H1 (cell line): ENCODE measurements around the gene ZBTB38.

ENCODE experiments used
- ATF3 ChIP-seq: IDR thresholded peaks from 2 replicates; pipeline ENCODE4 v1.6.1; 2011; ENCODE audit warnings: low read depth, mild to moderate bottlenecking, low read length; ENCODE audit not compliant: insufficient read depth
- EGR1 ChIP-seq: IDR thresholded peaks from 2 replicates; pipeline ENCODE4 v1.6.1; 2011; ENCODE audit warnings: low read depth, low read length, borderline replicate concordance
- EP300 ChIP-seq, 2 experiments: IDR thresholded peaks; 1 replicate in 1 of 2; 2 replicates in 1 of 2; pipeline ENCODE4 v1.6.1; 2011 to 2012; ENCODE audit warnings: low read depth in 2 of 2, low read length in 2 of 2, mild to moderate bottlenecking in 2 of 2, borderline replicate concordance in 1 of 2, inconsistent platforms in 1 of 2, moderate library complexity in 1 of 2
- KDM1A ChIP-seq: fragments of 200-600, 300-600 bp; sonication (generic); IDR thresholded peaks from 2 replicates; pipeline ENCODE4 v1.7.1; 2016; ENCODE audit warnings: mild to moderate bottlenecking, low read length, borderline replicate concordance
- PHF8 ChIP-seq: fragments of 200-600 bp; sonication (generic); conservative IDR thresholded peaks from 2 replicates; pipeline ENCODE4 v1.7.1; 2012; ENCODE audit warnings: low read depth, mild to moderate bottlenecking, inconsistent platforms, low read length, moderate library complexity
- POLR2AphosphoS5 ChIP-seq: IDR thresholded peaks from 2 replicates; pipeline ENCODE4 v1.6.1; 2011; ENCODE audit warnings: low read depth, low read length
- TF ChIP-seq, protein P1 (sequence below), 3 experiments: IDR thresholded peaks; 1 replicate in 2 of 3; 2 replicates in 1 of 3; pipeline versions ENCODE4 v1.5.1 to v1.6.1; 2011; ENCODE audit warnings: low read length in 3 of 3, mild to moderate bottlenecking in 3 of 3, inconsistent platforms in 2 of 3, low read depth in 1 of 3, moderate library complexity in 1 of 3; ENCODE audit not compliant: insufficient read depth in 1 of 3; ENCODE audit errors: control extremely low read depth in 1 of 3

DNA sequence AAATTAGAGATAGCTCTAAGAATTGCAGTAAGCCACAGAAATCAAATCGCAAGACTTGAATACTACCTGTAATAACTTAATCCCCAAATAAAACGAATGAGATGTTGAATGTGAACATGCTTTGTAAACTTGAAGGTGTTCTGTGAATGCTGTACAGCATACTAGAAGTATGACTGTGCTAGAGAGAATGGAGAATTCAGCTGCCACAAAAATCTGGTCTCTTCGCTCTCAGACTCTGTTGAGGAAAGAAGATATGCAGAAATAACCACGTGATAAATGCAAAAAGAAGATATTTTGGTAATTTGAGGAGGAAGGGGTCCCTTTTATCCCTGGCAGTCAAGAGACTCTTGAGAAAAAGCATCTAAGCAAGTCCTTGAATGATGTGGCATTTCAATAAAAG is 37.3 kb downstream of the ZBTB38 start:
- TF ChIP-seq PHF8 = no peak
- TF ChIP-seq, protein P1, sequence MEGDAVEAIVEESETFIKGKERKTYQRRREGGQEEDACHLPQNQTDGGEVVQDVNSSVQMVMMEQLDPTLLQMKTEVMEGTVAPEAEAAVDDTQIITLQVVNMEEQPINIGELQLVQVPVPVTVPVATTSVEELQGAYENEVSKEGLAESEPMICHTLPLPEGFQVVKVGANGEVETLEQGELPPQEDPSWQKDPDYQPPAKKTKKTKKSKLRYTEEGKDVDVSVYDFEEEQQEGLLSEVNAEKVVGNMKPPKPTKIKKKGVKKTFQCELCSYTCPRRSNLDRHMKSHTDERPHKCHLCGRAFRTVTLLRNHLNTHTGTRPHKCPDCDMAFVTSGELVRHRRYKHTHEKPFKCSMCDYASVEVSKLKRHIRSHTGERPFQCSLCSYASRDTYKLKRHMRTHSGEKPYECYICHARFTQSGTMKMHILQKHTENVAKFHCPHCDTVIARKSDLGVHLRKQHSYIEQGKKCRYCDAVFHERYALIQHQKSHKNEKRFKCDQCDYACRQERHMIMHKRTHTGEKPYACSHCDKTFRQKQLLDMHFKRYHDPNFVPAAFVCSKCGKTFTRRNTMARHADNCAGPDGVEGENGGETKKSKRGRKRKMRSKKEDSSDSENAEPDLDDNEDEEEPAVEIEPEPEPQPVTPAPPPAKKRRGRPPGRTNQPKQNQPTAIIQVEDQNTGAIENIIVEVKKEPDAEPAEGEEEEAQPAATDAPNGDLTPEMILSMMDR (IDR thresholded peaks at IDR 0.05; ENCODE audit: control extremely low read depth in 1 of 3, insufficient read depth in 1 of 3, low read depth in 1 of 3, low read length in 3 of 3) = no peak
- no peak for TF ChIP-seq ATF3
- no peak for TF ChIP-seq POLR2AphosphoS5
- no peak for TF ChIP-seq EGR1
- TF ChIP-seq EP300 (IDR thresholded peaks at IDR 0.05; ENCODE audit: borderline replicate concordance in 1 of 2, low read depth in 2 of 2, low read length in 2 of 2) = no peak
- no peak for TF ChIP-seq KDM1A
